KBM-7 (cell line): Measurements from ENCODE around the gene MGAT5.

ENCODE experiments used
- DNase-seq: peaks from one replicate; pipeline ENCODE4 v3.0.0-alpha.2; 2015
- in situ Hi-C: fragments of 300-500 bp; cut with MboI; formaldehyde crosslinking; loops from 2 replicates; pipeline ENCODE4 v1.14.3; 2020; ENCODE audit warnings: low sequenced_read_pairs, low pct_unique_long_range_greater_than_20kb, mixed read lengths

The MGAT5 gene, protein sequence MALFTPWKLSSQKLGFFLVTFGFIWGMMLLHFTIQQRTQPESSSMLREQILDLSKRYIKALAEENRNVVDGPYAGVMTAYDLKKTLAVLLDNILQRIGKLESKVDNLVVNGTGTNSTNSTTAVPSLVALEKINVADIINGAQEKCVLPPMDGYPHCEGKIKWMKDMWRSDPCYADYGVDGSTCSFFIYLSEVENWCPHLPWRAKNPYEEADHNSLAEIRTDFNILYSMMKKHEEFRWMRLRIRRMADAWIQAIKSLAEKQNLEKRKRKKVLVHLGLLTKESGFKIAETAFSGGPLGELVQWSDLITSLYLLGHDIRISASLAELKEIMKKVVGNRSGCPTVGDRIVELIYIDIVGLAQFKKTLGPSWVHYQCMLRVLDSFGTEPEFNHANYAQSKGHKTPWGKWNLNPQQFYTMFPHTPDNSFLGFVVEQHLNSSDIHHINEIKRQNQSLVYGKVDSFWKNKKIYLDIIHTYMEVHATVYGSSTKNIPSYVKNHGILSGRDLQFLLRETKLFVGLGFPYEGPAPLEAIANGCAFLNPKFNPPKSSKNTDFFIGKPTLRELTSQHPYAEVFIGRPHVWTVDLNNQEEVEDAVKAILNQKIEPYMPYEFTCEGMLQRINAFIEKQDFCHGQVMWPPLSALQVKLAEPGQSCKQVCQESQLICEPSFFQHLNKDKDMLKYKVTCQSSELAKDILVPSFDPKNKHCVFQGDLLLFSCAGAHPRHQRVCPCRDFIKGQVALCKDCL

DNA sequence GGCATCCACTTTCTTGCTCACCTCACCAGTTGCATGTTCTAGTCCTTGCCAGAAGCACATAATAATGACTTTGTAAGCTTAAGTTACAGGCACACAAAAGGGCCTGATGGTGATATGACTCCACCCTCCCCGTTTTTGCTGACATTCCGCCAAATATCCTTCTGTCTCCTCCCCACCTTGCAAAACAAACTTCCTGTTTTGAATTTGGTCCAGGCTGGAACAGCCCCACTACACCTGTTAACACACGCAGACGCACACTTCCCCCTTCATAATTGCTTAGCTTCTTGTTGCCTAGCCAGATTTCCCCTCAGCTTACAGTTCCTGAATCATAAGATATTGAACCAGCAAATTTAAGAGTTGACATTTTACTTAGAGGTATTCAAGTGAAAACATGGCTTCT is at the start of gene MGAT5:
Gene MGAT5, plus strand, starts transcription at position 269 of the 400 bp plus-strand sequence. CDS start 332 bp downstream, outside the sequence.
- in situ Hi-C loops: no loop called here
- DNase-seq: peak; percentile 65

DNA sequence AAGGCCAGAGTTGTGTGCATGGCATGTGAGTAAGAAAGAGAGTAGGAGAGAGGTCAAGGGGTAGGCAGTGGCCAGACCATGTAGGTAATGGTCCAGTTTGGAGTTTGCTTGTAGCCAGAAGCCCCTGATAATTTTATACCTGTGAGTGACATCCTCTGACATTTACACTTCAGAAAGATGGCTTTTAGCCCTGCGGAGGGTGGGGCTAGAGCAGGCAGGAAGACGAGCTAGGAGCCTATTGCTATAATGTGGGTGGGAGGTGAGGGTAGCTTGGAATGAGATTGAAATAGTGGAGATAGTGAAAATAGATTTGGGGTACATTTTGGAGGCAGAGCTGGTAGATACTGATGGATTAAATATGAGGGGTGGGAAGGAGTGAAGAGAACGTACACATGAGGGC is 48.8 kb upstream of the MGAT5 start:
- in situ Hi-C loops: no loop called here
- DNase-seq: no peak

DNA sequence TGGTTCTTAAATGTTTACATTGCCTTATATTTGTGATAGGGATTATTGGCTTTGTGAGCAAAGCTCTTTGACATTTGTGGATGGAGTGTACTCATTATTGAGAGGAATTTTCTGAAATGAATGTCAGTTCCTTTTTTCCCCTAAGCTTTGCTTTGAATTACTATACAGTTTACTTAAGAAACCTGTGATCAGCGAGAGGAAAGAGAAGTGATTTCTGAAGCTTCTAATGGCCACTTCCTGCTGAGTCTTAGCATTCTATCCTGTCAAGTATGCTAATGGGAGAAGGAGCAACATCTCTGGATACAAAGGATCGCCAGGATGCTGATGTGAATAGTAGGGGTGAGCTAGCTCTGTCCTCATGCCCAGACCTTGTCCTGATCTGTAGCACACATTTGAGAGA is 47.8 kb upstream of the MGAT5 start:
- in situ Hi-C loops: no loop called here
- peak; percentile 40 for DNase-seq

DNA sequence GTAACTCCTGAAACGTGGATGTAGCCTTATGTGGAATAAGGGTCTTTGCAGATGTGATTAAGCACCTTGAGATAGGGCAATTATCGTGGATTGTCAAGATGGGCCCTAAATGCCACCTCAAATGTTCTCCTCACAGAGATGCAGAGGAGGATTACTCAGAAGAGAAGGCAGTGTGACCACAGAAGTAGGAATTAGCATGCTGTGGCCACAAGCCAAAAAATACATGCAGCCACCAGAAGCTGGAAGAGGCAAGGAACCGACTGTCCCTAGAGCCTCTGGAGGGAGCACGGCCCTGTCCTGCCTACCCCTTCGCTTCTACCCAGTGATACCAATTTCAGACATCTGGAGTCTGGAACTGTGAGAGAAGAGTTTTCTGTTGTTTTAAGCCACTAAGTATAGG is 47.3 kb upstream of the MGAT5 start:
- DNase-seq: peak; percentile 39
- in situ Hi-C loops: no loop called here

DNA sequence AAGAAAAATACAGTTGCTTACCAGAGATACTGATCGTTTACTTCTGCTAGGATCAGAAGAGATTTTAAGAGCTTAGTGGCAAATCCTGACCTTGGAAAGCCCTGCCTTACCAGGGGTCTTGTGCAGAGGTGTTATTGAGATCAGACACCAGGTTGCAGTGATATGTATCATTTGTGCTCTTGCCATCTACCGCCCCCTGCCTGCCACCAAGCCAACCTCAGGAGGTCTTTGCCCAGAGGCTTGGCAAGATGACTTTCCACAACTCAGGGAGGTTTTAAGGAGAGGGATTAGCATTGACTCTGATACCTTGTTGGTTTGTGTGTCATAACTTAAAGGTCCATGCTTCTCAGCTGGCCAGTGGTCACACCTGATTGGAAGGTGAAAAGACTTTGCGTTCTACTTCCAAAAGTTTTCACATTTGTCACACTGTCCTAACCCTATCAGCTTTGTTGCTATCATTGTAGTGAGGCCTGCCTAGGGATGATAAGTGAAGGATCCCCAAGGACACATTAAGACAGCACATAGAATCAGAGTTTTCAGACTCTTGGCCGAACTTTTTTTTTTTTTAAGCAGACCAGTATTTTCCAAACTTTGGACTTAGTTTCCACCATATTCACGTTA is 46.2 kb upstream of the MGAT5 start:
- DNase-seq: peak; percentile 73
- in situ Hi-C loops: no loop called here

DNA sequence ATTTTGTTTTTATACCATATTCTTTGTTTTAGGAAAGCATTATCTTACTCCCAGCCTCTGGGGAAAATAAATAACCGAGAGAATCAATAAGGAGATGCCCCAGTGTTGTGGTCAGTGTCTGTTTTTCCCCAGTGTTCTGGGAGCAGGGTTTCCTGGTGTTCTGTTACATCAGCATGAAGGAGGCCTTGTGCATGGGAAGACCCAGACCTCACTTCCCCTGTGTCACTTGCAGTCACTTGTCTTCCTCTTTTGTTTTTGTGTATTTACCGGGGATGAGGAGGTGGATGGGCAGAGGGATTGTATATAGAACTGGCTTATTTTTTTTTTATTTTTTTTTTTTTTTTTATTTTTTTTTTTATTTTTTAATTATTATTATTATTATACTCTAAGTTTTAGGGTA is 45.0 kb upstream of the MGAT5 start:
- in situ Hi-C loops: no loop called here
- DNase-seq: peak; percentile 57

DNA sequence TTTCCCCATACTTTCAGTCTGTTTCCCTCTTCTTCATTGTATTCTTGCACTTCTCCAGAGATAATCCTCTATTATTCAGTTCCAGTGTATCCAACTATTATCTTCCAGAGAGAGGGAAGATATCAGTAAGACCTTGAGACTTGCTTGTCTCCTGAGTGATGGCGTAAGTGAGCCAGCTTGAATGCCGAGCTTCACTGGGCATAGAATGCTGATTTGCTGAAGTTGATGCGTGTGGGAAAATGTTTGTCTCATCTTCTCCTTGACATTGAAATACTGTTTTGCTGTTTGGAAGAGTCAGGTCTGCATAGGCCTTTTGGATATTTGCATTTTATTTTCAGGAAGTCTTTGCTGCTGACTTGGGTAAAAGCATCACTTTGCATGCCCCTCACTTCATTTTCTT is 41.1 kb upstream of the MGAT5 start:
- in situ Hi-C loops: no loop called here
- no peak for DNase-seq

DNA sequence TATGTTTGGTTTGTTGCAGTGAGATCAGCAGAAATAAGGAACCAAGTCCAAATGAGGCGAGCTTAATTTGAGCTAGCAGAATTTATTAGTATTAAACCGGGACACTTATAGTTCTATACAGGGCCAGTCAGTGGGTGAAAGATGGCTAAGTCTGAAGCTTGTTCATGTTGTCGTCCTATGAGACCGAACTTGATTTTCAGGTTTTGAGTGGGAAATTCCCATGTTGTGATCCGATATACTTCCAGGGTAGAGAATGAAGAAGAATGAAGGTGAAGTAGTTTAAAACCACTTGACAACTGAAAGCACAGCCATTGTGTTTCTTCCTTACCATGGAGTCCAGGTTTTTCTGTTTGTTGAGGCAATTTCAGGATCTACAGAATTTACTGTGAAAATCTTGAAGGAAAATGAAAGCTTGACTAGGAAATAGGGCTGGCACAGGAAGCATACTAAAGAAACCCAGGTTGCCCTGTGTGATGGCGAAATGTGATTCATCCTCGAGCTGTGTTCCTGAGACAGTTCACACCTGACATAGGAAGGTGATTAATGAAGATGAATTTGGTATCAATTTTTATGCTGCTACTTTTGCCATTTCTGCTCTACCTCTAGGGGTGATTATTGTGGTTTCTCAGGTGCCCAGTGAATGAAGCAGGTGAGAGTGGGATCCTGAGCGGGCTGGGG is 37.6 kb upstream of the MGAT5 start:
- DNase-seq: no peak
- in situ Hi-C loops: no loop called here

DNA sequence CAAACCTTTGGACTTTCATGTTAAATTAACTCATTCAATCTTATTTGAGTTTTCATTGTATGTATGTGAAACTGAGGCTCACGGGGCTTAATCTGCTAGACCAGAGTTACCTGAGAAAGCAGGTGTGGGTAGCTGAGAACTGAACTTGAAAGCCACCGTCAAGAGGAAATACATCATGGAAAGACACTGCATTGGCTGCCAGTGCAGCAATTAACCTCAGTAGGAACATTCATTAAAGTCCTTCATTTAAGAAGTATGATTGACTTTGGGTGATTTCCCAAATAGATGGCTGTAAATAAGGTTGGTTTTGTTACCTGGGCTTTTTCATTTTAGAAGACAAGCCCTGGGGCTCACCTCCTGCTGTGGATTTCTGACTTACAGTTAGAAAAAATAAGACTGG is 36.5 kb upstream of the MGAT5 start:
- in situ Hi-C loops: no loop called here
- no peak for DNase-seq

DNA sequence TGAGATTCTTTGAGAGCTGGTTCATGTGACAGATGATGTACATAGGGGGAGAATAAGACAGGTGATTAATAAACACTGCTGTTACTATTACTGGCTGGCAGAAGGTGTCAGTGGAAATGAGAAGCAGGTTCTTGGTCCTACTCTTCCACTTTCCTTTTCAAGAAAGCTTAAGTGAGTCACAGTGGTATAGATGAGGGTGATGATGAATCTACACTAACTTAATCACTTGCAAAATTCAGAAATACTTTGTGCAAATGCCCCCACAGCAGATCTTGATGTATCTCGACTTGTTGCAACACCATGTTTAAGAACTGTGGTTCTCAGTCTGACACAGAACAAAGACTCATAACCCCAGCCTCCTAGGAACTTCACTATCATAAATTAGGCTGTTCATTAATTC is 35.9 kb upstream of the MGAT5 start:
- in situ Hi-C loops: no loop called here

DNA sequence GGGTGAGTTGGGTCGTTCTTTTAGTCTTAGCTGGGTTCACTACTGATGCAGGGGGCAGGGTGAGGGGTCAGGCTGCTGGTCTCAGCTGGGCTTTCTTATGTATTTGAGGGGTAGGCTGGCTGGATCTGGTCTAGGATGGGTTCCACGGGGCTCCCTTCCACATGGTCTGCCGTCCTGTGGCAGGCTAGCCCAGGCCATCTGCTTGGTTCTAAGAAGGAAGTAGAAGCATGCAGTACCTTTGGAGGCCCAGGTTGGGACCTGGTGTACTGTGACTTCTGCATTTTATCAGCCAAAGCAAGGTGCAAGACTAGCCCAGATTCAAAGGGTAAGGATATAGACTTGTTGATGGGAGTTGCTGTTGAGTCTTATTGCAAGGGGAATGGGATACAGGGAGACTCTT is 35.5 kb upstream of the MGAT5 start:
- peak; percentile 50 for DNase-seq
- in situ Hi-C loops: no loop called here

More for the DNA sequence above, 35.9 kb upstream of the MGAT5 start:
- DNase-seq: no peak

DNA sequence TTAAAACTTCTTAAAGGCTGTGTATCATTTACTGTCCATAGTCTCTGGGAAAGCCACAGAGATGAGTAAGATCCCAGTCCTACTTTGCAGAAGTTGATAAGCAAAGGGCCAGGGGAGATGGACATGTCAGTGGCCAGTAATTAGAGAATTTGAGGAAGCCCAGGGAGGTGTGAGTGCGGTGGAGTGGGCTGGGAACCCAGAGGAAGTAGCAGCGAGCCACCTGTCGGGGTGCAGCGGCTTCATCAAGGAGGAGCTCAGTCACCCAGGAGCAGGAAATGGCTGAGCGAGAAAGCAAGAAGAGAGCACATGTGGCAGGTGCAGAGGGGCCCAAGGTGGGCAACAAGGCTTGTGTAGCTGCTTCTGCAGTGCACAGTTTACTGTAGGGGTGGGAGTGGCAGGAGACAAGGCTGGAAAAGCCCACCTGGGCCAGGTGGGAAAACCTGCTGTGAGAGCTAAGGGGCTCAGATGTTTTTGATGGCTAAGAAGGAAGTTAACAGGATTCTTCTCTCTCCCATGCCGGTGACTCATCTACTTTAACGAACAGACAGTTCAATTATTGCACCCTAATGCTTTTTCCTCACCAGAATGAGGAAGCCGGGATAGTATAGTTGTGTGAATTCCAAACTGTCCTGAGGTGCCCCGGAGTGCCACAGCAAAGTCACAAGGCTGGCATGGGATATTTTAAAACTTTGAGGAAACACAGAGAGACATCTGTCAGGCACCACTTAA is 34.8 kb upstream of the MGAT5 start:
- in situ Hi-C loops: no loop called here
- peak; percentile 47 for DNase-seq

DNA sequence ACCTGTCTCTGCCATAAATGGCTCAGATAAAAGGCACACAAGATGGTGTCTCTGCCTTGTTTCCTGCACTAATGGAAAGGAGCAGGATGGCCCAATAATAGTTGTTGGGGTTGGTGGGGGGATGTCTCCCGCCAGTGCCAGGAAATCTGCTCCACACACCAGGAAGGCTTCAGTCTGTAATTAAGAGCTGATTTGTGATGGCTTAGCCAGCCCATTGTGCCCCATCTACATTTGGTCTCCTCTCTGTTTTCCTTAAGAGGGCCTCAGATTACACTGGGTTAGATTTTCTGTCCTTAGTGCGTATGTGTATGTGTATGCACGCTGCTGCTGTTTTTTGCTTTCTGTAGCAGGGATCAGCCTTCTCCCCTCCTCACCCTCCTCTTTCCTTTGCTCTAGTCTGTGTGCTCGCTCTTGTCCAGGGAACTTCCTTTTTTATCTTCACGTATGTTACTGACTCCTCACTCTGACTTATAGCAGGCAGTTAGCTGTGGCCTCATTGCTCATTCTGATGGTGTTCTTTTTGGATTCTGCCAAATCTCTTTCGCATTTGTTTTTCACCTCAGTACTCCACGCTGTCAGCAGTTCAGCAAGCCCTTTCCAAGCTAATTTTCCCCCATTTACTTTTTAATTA is 33.4 kb upstream of the MGAT5 start:
- in situ Hi-C loops: no loop called here
- no peak for DNase-seq

DNA sequence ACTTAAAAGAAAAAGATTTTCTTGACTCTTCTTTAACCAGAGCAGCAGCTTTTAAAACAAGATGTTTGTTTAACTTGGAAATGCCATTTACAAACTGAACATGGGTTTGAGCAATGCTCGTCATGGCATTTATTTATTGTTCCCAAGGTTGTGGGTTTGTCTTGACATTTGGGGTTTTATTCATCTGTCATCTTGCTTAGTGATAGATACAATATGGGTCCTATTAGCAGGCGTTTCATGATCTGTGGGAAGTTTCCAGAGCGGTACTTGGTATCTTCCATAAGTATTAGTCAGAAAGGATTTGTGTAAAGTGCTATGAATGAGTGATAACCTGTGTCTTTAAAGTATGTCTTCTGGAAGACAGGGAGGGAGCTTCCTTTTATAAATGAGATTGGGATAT is 29.9 kb upstream of the MGAT5 start:
- DNase-seq: no peak
- in situ Hi-C loops: no loop called here

DNA sequence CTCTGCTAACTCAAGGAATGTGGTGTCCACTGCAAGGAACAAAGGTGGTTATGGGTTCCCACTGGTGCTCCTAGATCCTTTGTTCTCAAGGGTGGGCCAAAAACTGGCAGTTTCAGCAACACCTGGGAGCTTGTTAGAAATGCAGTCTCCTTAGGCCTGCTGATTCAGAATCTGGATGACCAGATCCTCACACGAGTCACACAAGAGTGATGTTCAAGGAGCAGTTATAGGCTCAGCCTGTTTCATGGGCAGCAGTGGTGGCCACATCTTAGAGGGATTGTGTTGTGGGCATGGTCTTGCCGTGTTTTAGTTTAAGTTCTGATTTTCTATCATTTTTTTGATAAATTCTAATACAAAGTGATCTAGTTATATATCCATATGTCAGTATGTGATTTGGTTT is 28.7 kb upstream of the MGAT5 start:
- in situ Hi-C loops: loop anchor here (25.0 kb wide), 2 partner anchors 187 to 338 kb away; no protein-coding TSS in a partner anchor
- DNase-seq: no peak

DNA sequence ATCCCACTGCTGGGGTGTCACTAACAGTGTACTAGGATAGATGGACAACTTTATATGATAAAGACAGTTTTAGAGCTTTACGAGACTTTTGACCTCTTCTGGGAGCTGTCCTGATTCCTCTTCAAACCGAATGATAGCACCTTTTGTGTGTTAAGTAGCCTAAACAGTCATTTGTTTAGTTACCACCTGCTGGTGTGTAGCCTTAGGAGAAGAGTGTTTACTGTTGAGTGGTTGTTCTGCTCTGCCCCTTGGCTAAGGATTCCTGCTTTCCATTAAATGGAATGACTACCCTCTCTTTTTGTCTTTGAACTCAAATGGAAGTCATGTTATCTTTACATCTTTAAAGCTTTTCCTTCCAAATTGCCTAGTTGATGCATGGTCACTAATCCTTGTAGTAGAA is 28.0 kb upstream of the MGAT5 start:
- DNase-seq: no peak
- in situ Hi-C loops: loop anchor here (25.0 kb wide), 2 partner anchors 186 to 339 kb away; no protein-coding TSS in a partner anchor

DNA sequence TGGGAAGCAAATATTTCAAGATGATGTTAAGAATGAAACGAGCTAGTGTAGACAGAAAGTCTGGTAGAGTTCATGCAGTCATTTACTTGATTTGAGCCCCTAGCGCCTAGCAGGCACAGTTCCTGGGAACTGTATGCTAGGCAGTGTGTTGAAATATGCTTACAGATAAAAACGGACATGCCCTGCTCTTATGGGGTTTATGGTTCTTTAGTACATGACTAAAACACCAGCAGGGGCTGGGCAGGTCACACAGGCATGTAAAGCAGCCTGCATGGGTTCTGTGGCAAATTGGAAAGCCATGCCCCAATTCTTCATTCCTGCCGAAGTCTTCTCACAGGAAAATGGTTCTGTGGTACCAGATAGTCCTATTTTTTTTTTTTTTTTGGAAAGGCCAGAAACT is 27.3 kb upstream of the MGAT5 start:
- in situ Hi-C loops: loop anchor here (25.0 kb wide), 2 partner anchors 186 to 339 kb away; no protein-coding TSS in a partner anchor
- no peak for DNase-seq

DNA sequence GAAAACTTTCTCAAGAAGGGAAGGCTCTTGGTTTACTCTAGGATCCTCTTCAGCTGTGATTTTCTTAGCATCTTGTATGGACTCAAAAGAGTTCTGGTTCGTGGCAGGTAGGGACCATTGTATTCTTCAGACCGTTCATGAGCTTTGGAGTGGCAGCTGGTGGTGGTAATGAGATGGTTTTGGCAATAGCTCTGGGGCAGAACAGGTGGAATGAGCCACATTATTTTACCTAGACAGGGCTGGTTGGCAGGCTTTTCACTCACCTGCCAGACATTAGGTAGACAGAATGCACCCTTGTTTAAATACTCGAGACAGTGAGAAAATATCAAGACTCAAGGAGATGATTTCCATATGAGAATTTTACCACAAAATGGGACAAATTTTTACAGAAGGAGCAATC is 26.2 kb upstream of the MGAT5 start:
- DNase-seq: no peak
- in situ Hi-C loops: loop anchor here (25.0 kb wide), 2 partner anchors 185 to 340 kb away; no protein-coding TSS in a partner anchor
